ENCODE measurements around the gene WWOX. TPM values are rescaled to one million over a fixed set of nuclear protein-coding genes. Genes with fewer than 3 reads are reported as not detected.

Gene WWOX
- total RNA-seq, 3 donors from 2014 or later (not counting 1 experiment from before 2014, with no cell fraction given) = 21.0 to 29.8 (median 27.0) TPM

GRCh38 chr16:78866521-78866920 is 767.1 kb downstream of the WWOX start:
- DNase-seq (no peak), ATAC-seq (no peak)
- Histone ChIP-seq H3K4me3 (ENCODE audit: low read length) (no peak overlapping the region), H3K27ac (ENCODE audit: low read length) (no peak overlapping the region), H3K9me3 (ENCODE audit: control insufficient read depth, insufficient read depth, low read length) (no peaks in the 10 kb centered on the region), H3K27me3 (ENCODE audit: control insufficient read depth, insufficient read depth, low read length) (no peaks in the 10 kb centered on the region), H3K4me1 (ENCODE audit: control insufficient read depth, insufficient read depth, low read length) (no peaks in the 10 kb centered on the region), H3K36me3 (ENCODE audit: control insufficient read depth, insufficient read depth, low read length) (no peaks in the 10 kb centered on the region)
- H3K36me3 Mint-ChIP-seq = no peaks in the 10 kb centered on the region
- no peak overlapping the region for H3K27ac Mint-ChIP-seq
- WGBS (ENCODE audit: insufficient coverage) = 89% methylated on average over 6 of the region's 6 CpGs
- H3K27me3 Mint-ChIP-seq (ENCODE audit: low read depth in 2 of 2) = no peaks in the 10 kb centered on the region
- intact Hi-C loops (cut with micrococcal nuclease) = no loop called here
- H3K9me3 Mint-ChIP-seq = no peaks in the 10 kb centered on the region
- TF ChIP-seq CTCF (IDR thresholded peaks at IDR 0.05) = no peak
- no peak overlapping the region for H3K4me3 Mint-ChIP-seq
- H3K4me1 Mint-ChIP-seq = no peaks in the 10 kb centered on the region

GRCh38 chr16:78869492-78869891 is 770.0 kb downstream of the WWOX start:
- H3K27me3 Mint-ChIP-seq (ENCODE audit: low read depth in 2 of 2) = no peaks in the 10 kb centered on the region
- H3K4me1 Mint-ChIP-seq = no peaks in the 10 kb centered on the region
- DNase-seq (no peak), ATAC-seq (no peak)
- no peaks in the 10 kb centered on the region for H3K9me3 Mint-ChIP-seq
- no peak for TF ChIP-seq CTCF (IDR thresholded peaks at IDR 0.05)
- no peak overlapping the region for H3K27ac Mint-ChIP-seq
- intact Hi-C loops (cut with micrococcal nuclease) = no loop called here
- no peaks in the 10 kb centered on the region for H3K36me3 Mint-ChIP-seq
- Histone ChIP-seq H3K9me3 (ENCODE audit: control insufficient read depth, insufficient read depth, low read length) (no peaks in the 10 kb centered on the region), H3K27ac (ENCODE audit: low read length) (no peak overlapping the region), H3K27me3 (ENCODE audit: control insufficient read depth, insufficient read depth, low read length) (no peaks in the 10 kb centered on the region), H3K4me3 (ENCODE audit: low read length) (no peak overlapping the region), H3K36me3 (ENCODE audit: control insufficient read depth, insufficient read depth, low read length) (no peaks in the 10 kb centered on the region), H3K4me1 (ENCODE audit: control insufficient read depth, insufficient read depth, low read length) (no peaks in the 10 kb centered on the region)
- no peak overlapping the region for H3K4me3 Mint-ChIP-seq
- WGBS (ENCODE audit: insufficient coverage) = 87% methylated on average over 7 of the region's 7 CpGs

DNA sequence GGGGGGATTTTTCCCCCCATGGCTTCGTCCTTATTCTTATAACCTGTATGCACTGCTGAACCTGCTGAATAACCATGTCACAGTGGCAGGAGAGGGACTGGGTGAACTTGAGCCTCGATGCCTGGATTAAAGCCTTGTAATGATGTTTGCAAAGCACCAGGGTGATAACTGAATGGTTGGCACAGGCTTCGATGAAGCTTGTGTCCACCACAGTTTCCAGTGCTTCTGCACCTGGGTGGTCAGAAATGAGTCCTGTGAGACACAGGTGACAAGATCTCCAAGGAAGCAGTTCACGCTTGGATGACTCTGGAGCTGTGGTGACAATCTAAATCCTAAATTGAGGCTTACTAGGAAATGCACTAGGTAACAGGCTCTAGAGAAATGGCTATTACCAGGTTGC is 771.8 kb downstream of the WWOX start:
- H3K4me1 Mint-ChIP-seq = no peaks in the 10 kb centered on the region
- DNase-seq = no peak
- Histone ChIP-seq H3K27me3 (ENCODE audit: control insufficient read depth, insufficient read depth, low read length) (no peaks in the 10 kb centered on the region), H3K4me1 (ENCODE audit: control insufficient read depth, insufficient read depth, low read length) (no peaks in the 10 kb centered on the region), H3K27ac (ENCODE audit: low read length) (no peak overlapping the region), H3K9me3 (ENCODE audit: control insufficient read depth, insufficient read depth, low read length) (no peaks in the 10 kb centered on the region), H3K4me3 (ENCODE audit: low read length) (no peak overlapping the region), H3K36me3 (ENCODE audit: control insufficient read depth, insufficient read depth, low read length) (no peaks in the 10 kb centered on the region)
- TF ChIP-seq CTCF (IDR thresholded peaks at IDR 0.05) = no peak
- no peak overlapping the region for H3K4me3 Mint-ChIP-seq
- H3K36me3 Mint-ChIP-seq = no peaks in the 10 kb centered on the region
- intact Hi-C loops (cut with micrococcal nuclease) = no loop called here
- H3K27me3 Mint-ChIP-seq (ENCODE audit: low read depth in 2 of 2) = no peaks in the 10 kb centered on the region
- no peak overlapping the region for H3K27ac Mint-ChIP-seq
- WGBS (ENCODE audit: insufficient coverage) = 97% methylated on average over 4 of the region's 4 CpGs
- no peaks in the 10 kb centered on the region for H3K9me3 Mint-ChIP-seq
- ATAC-seq = no peak

DNA sequence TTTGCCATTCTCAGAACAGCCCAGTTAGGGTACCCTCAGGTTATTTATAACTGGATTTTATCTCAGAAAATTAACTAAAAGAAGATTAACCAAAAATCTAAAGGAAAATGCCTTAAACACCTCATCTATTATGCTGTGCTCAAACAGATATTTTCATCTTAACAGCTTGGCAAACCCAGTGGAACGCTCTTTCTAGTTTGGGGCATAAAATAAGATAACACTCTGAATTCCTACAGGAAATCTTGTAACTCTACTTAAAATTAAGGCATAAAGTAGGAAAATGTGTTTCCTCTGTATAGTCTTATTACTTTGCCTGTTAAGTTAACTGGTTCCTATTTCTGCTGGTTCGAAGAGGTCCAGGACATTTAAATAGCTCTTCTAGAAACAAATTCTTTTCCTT is 777.2 kb downstream of the WWOX start:
- intact Hi-C loops (cut with micrococcal nuclease) = no loop called here
- H3K27ac Mint-ChIP-seq = no peak overlapping the region
- Histone ChIP-seq H3K9me3 (ENCODE audit: control insufficient read depth, insufficient read depth, low read length) (no peaks in the 10 kb centered on the region), H3K27me3 (ENCODE audit: control insufficient read depth, insufficient read depth, low read length) (no peaks in the 10 kb centered on the region), H3K4me1 (ENCODE audit: control insufficient read depth, insufficient read depth, low read length) (no peaks in the 10 kb centered on the region), H3K36me3 (ENCODE audit: control insufficient read depth, insufficient read depth, low read length) (no peaks in the 10 kb centered on the region), H3K4me3 (ENCODE audit: low read length) (no peak overlapping the region), H3K27ac (ENCODE audit: low read length) (no peak overlapping the region)
- no peaks in the 10 kb centered on the region for H3K4me1 Mint-ChIP-seq
- no peaks in the 10 kb centered on the region for H3K36me3 Mint-ChIP-seq
- TF ChIP-seq CTCF (IDR thresholded peaks at IDR 0.05) = no peak
- H3K4me3 Mint-ChIP-seq = no peak overlapping the region
- no peaks in the 10 kb centered on the region for H3K27me3 Mint-ChIP-seq (ENCODE audit: low read depth in 2 of 2)
- H3K9me3 Mint-ChIP-seq = no peaks in the 10 kb centered on the region
- no peak for DNase-seq
- no peak for ATAC-seq
- WGBS (ENCODE audit: insufficient coverage) = 100% methylated on average over 1 of the region's 2 CpGs

Measured in natural killer cell (primary cell).